Testis (tissue), 3 donors: Measurements from ENCODE around the gene IRF8. TPM values are rescaled to one million over a fixed set of nuclear protein-coding genes. Genes with fewer than 3 reads are reported as not detected.
A peak's percentile ranks its signal among the peaks of the same experiment; 100 is the strongest.

Experiments used
- DNase-seq: peaks from one replicate; pipeline ENCODE4 v3.0.0-alpha.2; 2019
- H3K27ac ChIP-seq, 2 donors: fragments of 200-600 bp; sonication (generic); one replicate each; pipeline ENCODE4 v1.5.1; 2019
- H3K27me3 ChIP-seq: fragments of 200-600 bp; sonication (generic); one replicate; pipeline ENCODE4 v1.5.1; 2019
- H3K36me3 ChIP-seq: fragments of 200-600 bp; sonication (generic); one replicate; pipeline ENCODE4 v1.5.1; 2017; ENCODE audit warnings: low read depth; ENCODE audit errors: missing control alignments
- H3K4me1 ChIP-seq: fragments of 200-600 bp; sonication (generic); one replicate; pipeline ENCODE4 v1.5.1; 2019
- H3K4me3 ChIP-seq, 2 donors: fragments of 200-600 bp; sonication (generic); one replicate each; pipeline ENCODE4 v1.5.1; 2017 to 2019
- H3K9me3 ChIP-seq: fragments of 200-600 bp; sonication (generic); one replicate; pipeline ENCODE4 v1.5.1; 2017
- POLR2A ChIP-seq: fragments of 450-650 bp; IDR thresholded peaks from one replicate; pipeline ENCODE4 v1.6.1; 2017; ENCODE audit warnings: antibody characterized with exemption, mild to moderate bottlenecking, moderate library complexity
- WGBS, 2 donors: methylation state at CpG; one replicate each; pipeline ENCODE4 v1.1.5; 2018; 5-methylcytosine and 5-hydroxymethylcytosine counted together
- intact Hi-C: fragments of 100-400 bp; cut with DNase I; formaldehyde crosslinking; loops from one replicate; pipeline ENCODE4 v1.15.1; 2023; ENCODE audit warnings: low total_unique reads
- polyA plus RNA-seq: library from polyadenylated mRNA; stranded (reverse); fragments of 350-450 nt; fragmentation: Illumina TruSeq; extraction: RNeasy Lipid Tissue Mini Kit (QIAGEN cat#74804); gene quantifications from one replicate; pipeline ENCODE4 v1.2.3, GENCODE V29; 2014; ENCODE audit warnings: low read depth, low replicate concordance; ENCODE audit not compliant: insufficient read depth
- total RNA-seq, 2 donors: library from RNA; depleted of rRNA; stranded (reverse); fragments of >200 nt; gene quantifications; one replicate each; pipeline ENCODE4 v1.2.3, GENCODE V29; 2016
- TF ChIP-seq, protein P1 (sequence below), 3 experiments: fragments of 450-650 bp in 2 of 3; fragments of 200-600 bp in 1 of 3; sonication (generic) in 1 of 3; IDR thresholded peaks; one replicate each; pipeline ENCODE4 v1.5.1; 2016 to 2019; ENCODE audit warnings: antibody characterized with exemption in 3 of 3, mild to moderate bottlenecking in 2 of 3, moderate library complexity in 1 of 3

The IRF8 gene
- total and polyA plus RNA-seq, 3 donors from 2014 or later = 7.2 to 15.0 (median 14.0) TPM

DNA sequence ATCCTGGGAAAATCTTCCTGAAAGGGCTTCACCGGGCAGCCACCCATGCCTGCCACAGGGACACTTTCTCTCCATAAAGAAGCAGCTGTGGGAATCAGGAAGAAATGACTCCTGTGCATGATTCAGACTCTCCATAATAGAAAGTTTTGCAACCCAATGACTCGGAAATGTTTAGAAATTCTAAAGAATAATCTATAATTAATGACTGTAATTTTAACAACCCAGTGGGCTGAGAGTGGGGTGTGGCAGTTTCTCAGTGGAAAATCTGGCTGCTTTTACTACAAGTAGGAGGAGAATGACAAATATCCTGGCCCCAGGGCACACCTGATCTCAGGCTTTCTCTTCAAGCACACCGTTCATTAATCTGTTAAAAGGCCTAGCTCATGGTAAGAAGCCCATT is 25.7 kb downstream of the IRF8 start:
- Histone ChIP-seq H3K4me3 (no peak overlapping the region), H3K27ac (no peak overlapping the region), H3K4me1 (no peaks in the 10 kb centered on the region), H3K36me3 (no peaks in the 10 kb centered on the region), H3K27me3 (no peaks in the 10 kb centered on the region), H3K9me3 (no peaks in the 10 kb centered on the region)
- intact Hi-C loops = no loop called here
- 83 to 89% methylated on average over 3 of the region's 3 CpGs for WGBS, 2 donors
- TF ChIP-seq, protein P1, sequence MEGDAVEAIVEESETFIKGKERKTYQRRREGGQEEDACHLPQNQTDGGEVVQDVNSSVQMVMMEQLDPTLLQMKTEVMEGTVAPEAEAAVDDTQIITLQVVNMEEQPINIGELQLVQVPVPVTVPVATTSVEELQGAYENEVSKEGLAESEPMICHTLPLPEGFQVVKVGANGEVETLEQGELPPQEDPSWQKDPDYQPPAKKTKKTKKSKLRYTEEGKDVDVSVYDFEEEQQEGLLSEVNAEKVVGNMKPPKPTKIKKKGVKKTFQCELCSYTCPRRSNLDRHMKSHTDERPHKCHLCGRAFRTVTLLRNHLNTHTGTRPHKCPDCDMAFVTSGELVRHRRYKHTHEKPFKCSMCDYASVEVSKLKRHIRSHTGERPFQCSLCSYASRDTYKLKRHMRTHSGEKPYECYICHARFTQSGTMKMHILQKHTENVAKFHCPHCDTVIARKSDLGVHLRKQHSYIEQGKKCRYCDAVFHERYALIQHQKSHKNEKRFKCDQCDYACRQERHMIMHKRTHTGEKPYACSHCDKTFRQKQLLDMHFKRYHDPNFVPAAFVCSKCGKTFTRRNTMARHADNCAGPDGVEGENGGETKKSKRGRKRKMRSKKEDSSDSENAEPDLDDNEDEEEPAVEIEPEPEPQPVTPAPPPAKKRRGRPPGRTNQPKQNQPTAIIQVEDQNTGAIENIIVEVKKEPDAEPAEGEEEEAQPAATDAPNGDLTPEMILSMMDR (IDR thresholded peaks at IDR 0.05) = no peak
- TF ChIP-seq POLR2A = no peak
- no peak for DNase-seq

DNA sequence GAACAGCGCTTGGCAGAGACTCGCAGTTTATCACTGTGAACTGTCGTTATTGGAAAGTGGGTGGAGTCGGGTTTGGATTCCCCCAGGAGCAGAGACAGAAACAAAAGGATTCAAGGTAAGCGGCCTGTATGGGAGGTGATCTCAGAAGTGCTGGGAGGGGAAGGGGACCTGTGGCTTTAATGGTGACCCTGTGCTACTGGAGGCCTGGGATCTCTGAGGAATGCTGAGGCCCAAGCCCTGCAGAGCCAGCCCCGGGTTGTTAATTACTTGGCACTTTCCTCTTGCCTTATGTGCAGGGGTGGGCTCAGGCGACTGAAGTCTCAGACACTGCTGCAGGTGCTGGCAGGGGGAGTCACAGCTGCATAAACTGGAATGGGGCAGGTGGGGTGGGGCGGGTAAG is 27.4 kb downstream of the IRF8 start:
- Histone ChIP-seq H3K4me3 (no peak overlapping the region), H3K27ac (no peak overlapping the region), H3K9me3 (no peaks in the 10 kb centered on the region), H3K36me3 (no peaks in the 10 kb centered on the region), H3K4me1 (no peaks in the 10 kb centered on the region), H3K27me3 (no peaks in the 10 kb centered on the region)
- WGBS, 2 donors = 82 to 85% methylated on average over 7 to 8 of the region's 8 CpGs
- no peak for DNase-seq
- TF ChIP-seq POLR2A = no peak
- TF ChIP-seq, protein P1 (IDR thresholded peaks at IDR 0.05) = no peak
- intact Hi-C loops = no loop called here

DNA sequence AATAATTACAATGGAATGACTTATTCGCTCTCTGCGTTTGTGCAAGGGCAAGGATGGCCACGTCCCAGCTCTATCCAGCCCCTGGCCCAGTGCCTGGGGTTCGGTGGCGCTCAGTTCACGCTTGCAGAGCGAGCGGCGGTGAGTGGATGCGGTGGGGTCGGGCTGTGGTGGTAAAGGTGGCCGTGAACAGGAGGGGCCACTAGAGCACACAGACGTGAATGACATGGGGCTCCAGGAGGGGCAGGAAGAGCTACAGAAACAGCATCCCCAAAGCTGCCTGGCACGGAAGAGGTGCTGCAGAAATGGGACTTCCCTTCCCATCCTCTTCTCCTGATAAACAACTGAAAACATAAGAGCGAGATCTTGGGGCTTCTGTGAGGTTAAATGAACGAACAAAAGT is 28.4 kb downstream of the IRF8 start:
- Histone ChIP-seq H3K36me3 (no peaks in the 10 kb centered on the region), H3K27me3 (no peaks in the 10 kb centered on the region), H3K4me3 (no peak overlapping the region), H3K27ac (no peak overlapping the region), H3K9me3 (no peaks in the 10 kb centered on the region), H3K4me1 (no peaks in the 10 kb centered on the region)
- no peak for DNase-seq
- whole genome bisulfite sequencing, 2 donors = 74 to 76% methylated on average over 16 of the region's 16 CpGs
- TF ChIP-seq, protein P1 (IDR thresholded peaks at IDR 0.05) = no peak
- no peak for TF ChIP-seq POLR2A
- intact Hi-C loops = no loop called here

DNA sequence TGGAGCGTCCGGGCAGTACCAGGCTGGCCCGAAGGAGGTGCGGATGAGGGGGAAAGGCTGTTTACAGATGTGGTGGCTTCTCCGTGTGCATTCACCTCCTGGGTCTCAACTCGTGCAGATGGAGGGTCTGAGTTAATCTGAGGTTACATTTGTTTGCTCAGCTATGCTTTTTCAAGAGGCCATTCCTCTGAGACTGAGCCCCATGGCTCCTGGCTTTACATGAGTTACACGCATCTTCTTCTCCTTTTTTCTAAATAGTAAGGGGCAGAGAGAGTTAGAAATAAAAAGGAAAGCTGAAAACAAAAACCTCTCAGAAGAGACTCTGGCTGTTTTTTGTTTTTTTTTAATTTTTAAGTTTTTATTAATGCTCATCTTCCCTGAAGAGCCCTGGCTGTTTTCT is 29.0 kb downstream of the IRF8 start:
- Histone ChIP-seq H3K36me3 (no peaks in the 10 kb centered on the region), H3K27me3 (no peaks in the 10 kb centered on the region), H3K27ac (no peak overlapping the region), H3K4me3 (no peak overlapping the region), H3K4me1 (no peaks in the 10 kb centered on the region), H3K9me3 (no peaks in the 10 kb centered on the region)
- intact Hi-C loops = no loop called here
- TF ChIP-seq, protein P1 (IDR thresholded peaks at IDR 0.05) = no peak
- no peak for TF ChIP-seq POLR2A
- DNase-seq = no peak
- 50 to 55% methylated on average over 7 of the region's 7 CpGs for WGBS, 2 donors

DNA sequence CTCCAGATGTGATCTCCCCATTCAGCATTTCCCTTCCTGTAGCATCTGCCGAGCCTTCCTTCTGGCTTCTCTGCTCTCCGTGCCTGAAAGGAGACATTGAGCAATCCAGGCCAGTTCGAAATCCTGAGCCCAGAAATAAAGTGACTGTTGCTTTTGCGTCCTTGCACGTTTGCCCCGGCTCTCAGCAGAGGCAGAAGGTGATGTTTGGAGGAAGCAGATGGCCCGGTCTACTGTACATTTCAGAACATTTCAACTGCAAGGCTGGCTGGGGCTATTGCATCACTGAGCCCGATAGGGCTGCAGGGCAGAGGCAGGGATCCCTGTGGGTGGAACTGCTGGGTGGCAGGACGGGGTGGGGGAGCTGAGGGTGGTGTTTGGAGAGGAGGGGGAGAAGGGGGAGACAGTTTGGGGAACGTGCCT is 29.4 kb downstream of the IRF8 start:
- Histone ChIP-seq H3K36me3 (no peaks in the 10 kb centered on the region), H3K4me1 (no peaks in the 10 kb centered on the region), H3K27me3 (no peaks in the 10 kb centered on the region), H3K9me3 (no peaks in the 10 kb centered on the region), H3K4me3 (no peak overlapping the region), H3K27ac (no peak overlapping the region)
- TF ChIP-seq, protein P1 (IDR thresholded peaks at IDR 0.05) = no peak
- no peak for TF ChIP-seq POLR2A
- intact Hi-C loops = no loop called here
- peak; percentile 74 for DNase-seq
- 32 to 43% methylated on average over 10 of the region's 10 CpGs for WGBS, 2 donors
